Calu3 (cell line): ENCODE measurements around the gene C2. TPM values are rescaled to one million over a fixed set of nuclear protein-coding genes. Genes with fewer than 3 reads are reported as not detected.
"Not testable (repeated sequence)": the region's sequence is repeated elsewhere in the genome, so short reads cannot be mapped to it uniquely, and the experiment has no call there.

Experiments used
- BruUV-seq: library from RNA; stranded (reverse); fragments of 400-500 nt; replicated peaks from 2 replicates; lab custom pipeline; 2021; lab: Mats Ljungman, UMichigan
- CTCF ChIA-PET: fragments of 300-600 bp; sonication (Branson Sonifier 250); formaldehyde crosslinking; loops from one replicate; lab custom pipeline; 2022; ENCODE audit warnings: antibody characterized with exemption; lab: Charles Lee
- DNase-seq: peaks from one replicate; pipeline ENCODE4 v3.0.0; 2022
- H3K27ac Mint-ChIP-seq: one replicate; pipeline ENCODE4 v1.8.0; 2022; ENCODE audit warnings: mixed read lengths; ENCODE audit not compliant: unreplicated experiment
- H3K27me3 Mint-ChIP-seq: one replicate; pipeline ENCODE4 v1.8.0; 2022; ENCODE audit warnings: mixed read lengths; ENCODE audit not compliant: unreplicated experiment
- H3K36me3 Mint-ChIP-seq: one replicate; pipeline ENCODE4 v1.8.0; 2022; ENCODE audit warnings: mild to moderate bottlenecking, moderate library complexity, mixed read lengths; ENCODE audit not compliant: insufficient read depth, unreplicated experiment
- H3K4me1 Mint-ChIP-seq: one replicate; pipeline ENCODE4 v1.8.0; 2022; ENCODE audit warnings: mild to moderate bottlenecking, low read depth, mixed read lengths; ENCODE audit not compliant: unreplicated experiment
- H3K4me3 Mint-ChIP-seq: one replicate; pipeline ENCODE4 v1.8.0; 2022; ENCODE audit warnings: mild to moderate bottlenecking, low read depth, moderate library complexity, mixed read lengths; ENCODE audit not compliant: unreplicated experiment
- H3K9me3 Mint-ChIP-seq: one replicate; pipeline ENCODE4 v1.8.0; 2022; ENCODE audit warnings: low read depth, mixed read lengths; ENCODE audit not compliant: unreplicated experiment
- intact Hi-C: fragments of 100-400 bp; cut with micrococcal nuclease; formaldehyde crosslinking; loops from one replicate; pipeline ENCODE4 v1.10.0; 2022; ENCODE audit not compliant: unreplicated experiment
- total RNA-seq: library from RNA; stranded (reverse); gene quantifications from 2 replicates; pipeline ENCODE4 v1.2.3, GENCODE V29; 2022
- TF ChIP-seq, protein P1 (sequence below): fragments of 200-600 bp; IDR thresholded peaks from one replicate; pipeline ENCODE4 v1.8.0; 2022; ENCODE audit warnings: antibody characterized with exemption; ENCODE audit not compliant: unreplicated experiment

The C2 gene
- total RNA-seq, 1 experiment from 2014 or later, result 6.3 TPM

DNA sequence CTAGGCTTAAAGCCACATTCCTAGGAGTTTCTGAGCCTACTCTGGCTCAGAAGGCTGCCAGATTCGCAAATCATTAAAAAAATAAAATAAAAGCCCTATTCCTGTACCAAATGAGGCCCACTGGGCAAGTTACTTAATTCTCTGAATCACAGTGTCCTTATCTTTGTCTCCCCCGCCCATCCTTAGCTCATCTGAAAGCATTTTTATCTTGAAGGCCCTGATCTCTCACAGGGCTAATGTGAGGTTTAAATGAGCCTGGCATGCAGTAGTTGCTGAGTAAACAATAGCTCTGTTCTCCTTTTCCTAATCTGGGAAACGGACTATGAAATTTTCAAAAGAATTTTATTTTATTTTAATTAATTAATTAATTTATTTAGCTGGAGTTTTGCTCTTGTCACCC, 23.6 kb upstream of the C2 start:
- TF ChIP-seq, protein P1, sequence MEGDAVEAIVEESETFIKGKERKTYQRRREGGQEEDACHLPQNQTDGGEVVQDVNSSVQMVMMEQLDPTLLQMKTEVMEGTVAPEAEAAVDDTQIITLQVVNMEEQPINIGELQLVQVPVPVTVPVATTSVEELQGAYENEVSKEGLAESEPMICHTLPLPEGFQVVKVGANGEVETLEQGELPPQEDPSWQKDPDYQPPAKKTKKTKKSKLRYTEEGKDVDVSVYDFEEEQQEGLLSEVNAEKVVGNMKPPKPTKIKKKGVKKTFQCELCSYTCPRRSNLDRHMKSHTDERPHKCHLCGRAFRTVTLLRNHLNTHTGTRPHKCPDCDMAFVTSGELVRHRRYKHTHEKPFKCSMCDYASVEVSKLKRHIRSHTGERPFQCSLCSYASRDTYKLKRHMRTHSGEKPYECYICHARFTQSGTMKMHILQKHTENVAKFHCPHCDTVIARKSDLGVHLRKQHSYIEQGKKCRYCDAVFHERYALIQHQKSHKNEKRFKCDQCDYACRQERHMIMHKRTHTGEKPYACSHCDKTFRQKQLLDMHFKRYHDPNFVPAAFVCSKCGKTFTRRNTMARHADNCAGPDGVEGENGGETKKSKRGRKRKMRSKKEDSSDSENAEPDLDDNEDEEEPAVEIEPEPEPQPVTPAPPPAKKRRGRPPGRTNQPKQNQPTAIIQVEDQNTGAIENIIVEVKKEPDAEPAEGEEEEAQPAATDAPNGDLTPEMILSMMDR, result no peak
- CTCF ChIA-PET, result interaction anchor here (1.1 to 2.2 kb wide), 2 partner anchors 42 to 48 kb away, joined by 4 to 13 read pairs; partner anchors contain the start of gene CFB
- no TSS peak for BruUV-seq
- H3K4me1 Mint-ChIP-seq, result peaks cover 38% of the 10 kb centered on the region
- no peak overlapping the region for H3K4me3 Mint-ChIP-seq
- DNase-seq, result no peak
- intact Hi-C loops, result no loop called here
- H3K9me3 Mint-ChIP-seq, result no peaks in the 10 kb centered on the region
- peaks cover 48% of the 10 kb centered on the region for H3K36me3 Mint-ChIP-seq
- H3K27me3 Mint-ChIP-seq, result no peaks in the 10 kb centered on the region
- peak overlapping the region; percentile 27 for H3K27ac Mint-ChIP-seq

DNA sequence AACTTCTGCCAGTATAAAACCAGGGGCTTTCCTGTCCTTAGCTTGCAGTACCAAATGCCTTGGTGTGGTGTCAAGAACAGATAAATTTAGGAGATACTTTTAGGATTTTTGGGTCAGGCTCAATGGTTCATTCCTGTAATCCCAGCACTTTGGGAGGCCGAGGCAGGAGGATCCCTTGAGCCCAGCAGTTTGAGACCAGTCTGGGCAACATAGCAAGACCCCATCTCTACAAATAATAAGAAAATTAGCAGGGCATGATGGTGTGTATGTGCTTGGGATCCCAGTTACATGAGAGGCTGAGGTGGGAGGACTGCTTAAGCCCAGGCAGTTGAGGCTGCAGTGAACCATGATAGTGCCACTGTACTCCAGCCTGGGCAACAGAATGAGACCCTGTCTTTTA, 22.5 kb upstream of the C2 start:
- no TSS peak for BruUV-seq
- H3K27ac Mint-ChIP-seq, result no peak overlapping the region
- no peak overlapping the region for H3K4me3 Mint-ChIP-seq
- no peak for DNase-seq
- H3K9me3 Mint-ChIP-seq, result no peaks in the 10 kb centered on the region
- peaks cover 30% of the 10 kb centered on the region for H3K4me1 Mint-ChIP-seq
- H3K27me3 Mint-ChIP-seq, result no peaks in the 10 kb centered on the region
- TF ChIP-seq, protein P1, result no peak
- peaks cover 42% of the 10 kb centered on the region for H3K36me3 Mint-ChIP-seq
- intact Hi-C loops, result no loop called here
- CTCF ChIA-PET, result interaction anchor here (1.5 kb wide), 1 partner anchor 47 kb away, joined by 4 read pairs; no protein-coding TSS in a partner anchor

DNA sequence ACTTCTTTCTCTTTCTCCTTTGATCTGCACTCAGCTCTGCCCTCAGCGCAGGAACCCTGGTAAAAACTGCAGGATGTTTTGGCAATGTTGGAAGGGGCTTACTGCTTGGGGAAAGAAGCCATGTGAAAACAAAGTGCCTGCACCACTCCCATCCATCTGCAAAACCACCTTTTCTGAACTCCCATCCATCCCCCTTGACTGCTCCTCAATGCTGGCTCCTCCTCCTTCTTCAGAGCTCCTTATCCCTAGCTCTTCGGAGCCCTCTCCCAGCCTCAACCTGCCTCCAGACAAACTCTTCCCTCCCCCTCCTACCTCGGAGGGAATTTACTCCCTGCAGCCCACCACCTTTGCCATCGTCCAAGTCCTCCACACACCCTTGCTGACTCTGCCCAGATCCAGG, 21.4 kb upstream of the C2 start:
- no peak overlapping the region for H3K4me3 Mint-ChIP-seq
- no peak for DNase-seq
- peaks cover 32% of the 10 kb centered on the region for H3K36me3 Mint-ChIP-seq
- BruUV-seq, result no TSS peak
- H3K4me1 Mint-ChIP-seq, result peaks cover 30% of the 10 kb centered on the region
- intact Hi-C loops, result no loop called here
- TF ChIP-seq, protein P1, result no peak
- no peaks in the 10 kb centered on the region for H3K9me3 Mint-ChIP-seq
- CTCF ChIA-PET, result interaction anchor here (1.0 to 1.5 kb wide), 2 partner anchors 14 to 46 kb away, joined by 3 to 4 read pairs; no protein-coding TSS in a partner anchor
- no peaks in the 10 kb centered on the region for H3K27me3 Mint-ChIP-seq
- peak overlapping the region; percentile 8 for H3K27ac Mint-ChIP-seq

DNA sequence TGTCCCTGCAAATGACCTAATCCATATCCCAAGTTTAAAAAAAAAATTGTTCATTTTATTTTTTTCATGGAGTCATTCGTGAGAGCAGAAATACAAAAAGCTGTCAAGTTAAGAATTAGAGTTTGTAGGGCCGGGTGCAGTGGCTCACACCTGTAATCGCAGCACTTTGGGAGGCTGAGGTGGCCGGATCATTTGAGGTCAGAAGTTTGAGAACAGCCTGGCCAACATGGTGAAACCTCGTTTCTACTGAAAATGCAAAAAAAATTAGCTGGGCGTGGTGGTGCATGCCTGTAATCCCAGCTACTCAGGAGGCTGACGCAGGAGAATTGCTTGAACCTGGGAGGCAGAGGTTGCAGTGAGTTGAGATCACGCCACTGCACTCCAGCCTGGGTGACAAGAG, 20.8 kb upstream of the C2 start:
- Mint-ChIP-seq H3K4me1 (peaks cover 35% of the 10 kb centered on the region), H3K36me3 (peaks cover 26% of the 10 kb centered on the region), H3K27ac (peak overlapping the region; percentile 8)
- BruUV-seq, H3K9me3 Mint-ChIP-seq, H3K4me3 Mint-ChIP-seq, DNase-seq, H3K27me3 Mint-ChIP-seq, intact Hi-C loops: not testable (repeated sequence)
- CTCF ChIA-PET, result interaction anchor here (0.7 to 1.5 kb wide), 4 partner anchors 8 to 704 kb away, joined by 3 to 5 read pairs (median 4); no protein-coding TSS in a partner anchor

DNA sequence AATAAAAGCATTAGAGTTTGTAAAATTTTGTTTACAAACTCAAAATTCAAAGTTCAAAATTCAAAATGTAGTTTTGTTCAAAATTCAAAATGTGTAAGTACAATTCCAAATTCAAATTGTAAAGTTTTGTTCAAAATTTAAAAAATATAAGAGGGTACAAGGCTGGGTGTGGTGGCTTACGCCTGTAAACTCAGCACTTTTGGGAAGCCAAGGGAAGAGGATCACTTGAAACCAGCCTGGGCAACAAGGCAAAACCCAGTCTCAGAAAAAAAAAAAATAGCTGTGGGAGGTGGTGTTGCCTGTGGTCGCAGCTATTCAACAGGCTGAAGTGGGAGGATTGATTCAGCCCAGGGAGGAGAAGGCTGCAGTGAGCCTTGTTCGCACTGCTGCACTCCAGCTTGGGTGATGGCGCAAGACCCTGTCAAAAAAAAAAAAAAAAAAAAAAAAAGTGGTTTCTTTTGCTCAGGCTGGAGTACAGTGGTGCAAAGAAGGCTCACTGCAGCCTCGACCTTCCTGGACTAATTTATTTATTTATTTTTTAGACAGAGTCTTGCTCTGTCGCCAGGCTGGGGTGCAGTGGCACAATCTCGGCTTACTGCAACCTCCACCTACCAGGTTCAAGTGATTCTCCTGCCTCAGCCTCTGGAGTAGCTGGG, 20.2 kb upstream of the C2 start:
- no peak for DNase-seq
- no peaks in the 10 kb centered on the region for H3K27me3 Mint-ChIP-seq
- H3K27ac Mint-ChIP-seq, result no peak overlapping the region
- TF ChIP-seq, protein P1, result no peak
- no TSS peak for BruUV-seq
- CTCF ChIA-PET, result interaction anchor here (0.6 to 0.7 kb wide), 3 partner anchors 8 to 704 kb away, joined by 3 to 5 read pairs (median 4); no protein-coding TSS in a partner anchor
- intact Hi-C loops, result no loop called here
- peaks cover 40% of the 10 kb centered on the region for H3K4me1 Mint-ChIP-seq
- H3K4me3 Mint-ChIP-seq, result no peak overlapping the region
- H3K9me3 Mint-ChIP-seq, result no peaks in the 10 kb centered on the region
- peaks cover 21% of the 10 kb centered on the region for H3K36me3 Mint-ChIP-seq

DNA sequence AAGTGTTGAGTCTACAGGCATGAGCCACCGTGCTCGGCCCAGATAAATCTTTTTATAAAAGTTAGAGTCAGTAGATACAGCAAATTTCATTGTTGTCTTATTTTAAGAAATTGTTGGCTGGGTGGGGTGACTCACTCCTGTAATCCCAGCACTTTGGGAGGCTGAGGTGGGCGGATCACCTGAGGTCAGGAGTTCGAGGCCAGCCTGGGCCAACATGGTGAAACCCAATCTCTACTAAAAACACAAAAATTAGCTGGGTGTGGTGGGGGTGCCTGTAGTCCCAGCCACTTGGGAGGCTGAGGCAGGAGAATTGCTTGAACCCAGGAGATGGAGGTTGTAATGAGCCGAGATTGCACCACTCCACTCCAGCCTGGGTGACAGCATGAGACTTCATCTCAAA, 19.3 kb upstream of the C2 start:
- Mint-ChIP-seq H3K4me1 (peaks cover 36% of the 10 kb centered on the region), H3K36me3 (peaks cover 11% of the 10 kb centered on the region)
- H3K4me3 Mint-ChIP-seq, H3K9me3 Mint-ChIP-seq, BruUV-seq, intact Hi-C loops, H3K27me3 Mint-ChIP-seq, DNase-seq, H3K27ac Mint-ChIP-seq: not testable (repeated sequence)
- CTCF ChIA-PET, result interaction anchor here (0.6 to 1.5 kb wide), 2 partner anchors 11 to 375 kb away, joined by 3 to 5 read pairs; partner anchors contain the start of gene EHMT2
